Inflammatory macrophage treated with lipopolysaccharide for 1 hour (primary cell): ENCODE measurements around the gene STRN4.
"Not testable (repeated sequence)": the region's sequence is repeated elsewhere in the genome, so short reads cannot be mapped to it uniquely, and the experiment has no call there.

Experiments used
- DNase-seq, 2 donors: peaks; one replicate each; pipeline ENCODE4 v3.0.0-alpha.2; 2020 to 2022

The STRN4 gene

DNA sequence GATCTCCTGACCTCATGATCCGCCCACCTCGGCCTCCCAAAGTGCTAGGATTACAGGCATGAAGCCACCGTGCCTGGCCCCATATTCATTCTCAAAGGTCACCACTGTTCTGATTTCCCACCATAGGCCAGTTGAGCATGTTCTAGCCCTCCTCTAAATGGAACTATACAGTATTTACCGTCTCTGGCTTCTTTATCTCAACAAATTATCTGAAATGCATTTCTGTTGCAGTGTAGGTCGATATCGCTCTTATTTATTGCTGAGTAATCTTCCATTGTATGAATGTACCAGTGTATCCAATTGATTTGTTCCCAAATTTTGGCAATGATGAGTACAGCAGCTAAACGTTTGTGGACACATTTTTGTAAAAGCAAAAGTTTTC is 26.8 kb upstream of the STRN4 start:
- no peak for DNase-seq

DNA sequence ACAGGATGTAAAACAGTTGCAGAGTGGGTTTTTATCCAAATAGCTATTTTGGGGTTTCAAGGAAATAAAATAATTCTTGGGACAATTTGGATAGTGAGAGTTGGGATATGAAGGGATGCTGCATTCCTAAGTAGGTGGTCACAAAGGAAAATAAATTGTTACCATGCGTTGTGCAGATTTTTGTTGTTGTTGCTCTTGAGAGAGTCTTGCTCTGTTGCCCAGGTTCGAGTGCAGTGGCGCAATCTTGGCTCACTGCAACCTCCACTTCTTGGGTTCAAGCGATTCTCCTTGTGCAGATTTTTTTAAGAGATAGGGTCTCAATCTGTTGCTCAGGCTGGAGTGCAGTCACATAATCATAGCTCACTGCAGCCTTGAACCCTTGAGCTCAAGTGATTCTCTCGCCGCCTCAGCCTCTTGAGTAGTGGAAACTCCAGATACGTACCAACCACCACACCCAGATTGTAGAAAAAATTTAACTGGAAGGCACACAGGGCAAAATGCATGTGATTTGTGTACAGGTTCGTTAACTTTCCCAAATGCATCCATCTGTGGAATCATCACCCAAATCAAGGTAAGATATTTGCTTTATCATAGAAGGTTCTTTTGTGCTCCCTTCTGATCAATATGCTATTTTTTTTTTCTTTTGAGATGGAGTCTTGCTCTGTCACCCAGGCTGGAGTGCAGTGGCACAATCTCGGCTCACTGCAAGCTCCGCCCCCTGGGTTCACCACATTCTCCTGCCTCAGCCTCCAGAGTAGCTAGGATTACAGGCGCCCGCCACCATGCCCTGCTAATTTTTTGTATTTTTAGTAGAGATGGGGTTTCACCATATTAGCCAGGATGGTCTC is 26.1 kb upstream of the STRN4 start:
- no peak for DNase-seq

DNA sequence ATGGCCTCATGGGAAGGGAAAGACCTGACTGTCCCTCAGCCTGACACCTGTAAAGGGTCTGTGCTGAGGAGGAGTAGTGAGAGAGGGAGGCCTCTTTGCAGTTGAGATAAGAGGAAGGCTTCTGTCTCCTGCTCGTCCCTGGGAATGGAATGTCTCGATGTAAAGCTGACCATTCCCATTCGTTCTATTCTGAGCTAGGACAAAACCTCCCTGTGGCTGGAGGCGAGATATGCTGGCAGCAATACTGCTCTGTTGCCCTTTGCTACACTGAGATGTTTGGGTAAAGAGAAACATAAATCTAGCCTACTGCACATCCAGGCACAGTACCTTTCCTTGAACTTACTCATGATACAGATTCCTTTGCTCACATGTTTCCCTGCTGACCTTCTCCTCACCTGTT is 22.5 kb upstream of the STRN4 start:
- not testable (repeated sequence) for DNase-seq

DNA sequence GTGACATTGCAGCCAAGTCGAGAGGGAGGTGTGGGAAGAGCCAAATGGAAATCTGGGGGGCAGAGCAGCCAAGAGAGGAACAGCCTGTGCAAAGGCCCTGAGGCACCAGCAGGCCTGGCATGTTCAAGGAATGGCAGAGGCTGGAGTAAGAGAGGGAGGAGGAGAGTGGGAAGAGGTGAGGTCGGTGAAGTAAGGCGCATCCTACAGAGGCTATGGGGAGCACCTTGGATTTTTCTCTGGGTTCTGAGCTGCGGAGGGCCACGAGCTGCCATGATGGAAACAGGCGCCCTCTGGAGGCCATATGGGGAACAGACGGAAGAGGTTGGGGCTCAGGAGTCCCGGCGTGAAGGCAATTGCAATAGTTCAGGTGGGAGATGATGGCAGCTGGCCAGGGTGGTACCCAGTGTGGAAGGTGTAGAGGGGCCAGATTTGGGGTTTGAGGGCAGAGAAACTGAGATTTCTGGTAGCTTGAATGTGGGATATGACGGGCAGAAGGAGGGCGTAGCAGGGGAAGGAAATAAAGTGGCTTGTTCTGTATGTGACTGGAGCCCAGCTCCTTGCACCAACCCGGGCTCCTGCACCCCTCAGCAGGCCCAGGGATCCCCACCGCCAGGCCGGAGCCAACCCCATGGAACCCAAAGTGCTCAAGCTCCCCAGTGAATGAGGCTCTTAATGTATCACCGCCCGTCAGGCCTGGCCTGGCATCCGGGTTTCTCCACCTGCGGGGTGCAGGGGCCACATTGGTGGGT is 20.5 kb upstream of the STRN4 start:
- DNase-seq: peak in 1 of 2 donors; percentile 71

DNA sequence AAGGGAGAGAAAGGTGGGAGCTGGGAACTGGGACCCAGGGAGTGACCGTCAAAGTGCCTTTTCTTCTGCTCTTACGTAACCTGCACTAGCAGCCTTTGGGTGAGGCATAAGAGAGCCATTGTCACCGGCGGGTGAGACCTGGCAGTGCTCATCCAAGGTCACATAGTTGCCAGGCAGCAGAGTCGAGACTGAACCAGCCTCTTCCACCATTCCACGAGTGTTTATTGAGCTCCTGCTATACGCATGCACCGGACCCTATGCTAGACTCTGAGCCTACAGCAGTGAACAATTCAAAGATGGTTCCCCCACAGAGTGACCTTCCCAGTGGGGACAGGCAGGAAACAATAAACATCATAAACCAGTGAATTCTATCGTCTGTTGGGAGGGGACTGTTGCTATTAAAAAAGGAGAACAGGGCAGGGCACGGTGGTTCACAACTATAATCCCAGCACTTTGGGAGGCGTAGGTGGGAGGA is 18.6 kb upstream of the STRN4 start:
- DNase-seq: no peak

DNA sequence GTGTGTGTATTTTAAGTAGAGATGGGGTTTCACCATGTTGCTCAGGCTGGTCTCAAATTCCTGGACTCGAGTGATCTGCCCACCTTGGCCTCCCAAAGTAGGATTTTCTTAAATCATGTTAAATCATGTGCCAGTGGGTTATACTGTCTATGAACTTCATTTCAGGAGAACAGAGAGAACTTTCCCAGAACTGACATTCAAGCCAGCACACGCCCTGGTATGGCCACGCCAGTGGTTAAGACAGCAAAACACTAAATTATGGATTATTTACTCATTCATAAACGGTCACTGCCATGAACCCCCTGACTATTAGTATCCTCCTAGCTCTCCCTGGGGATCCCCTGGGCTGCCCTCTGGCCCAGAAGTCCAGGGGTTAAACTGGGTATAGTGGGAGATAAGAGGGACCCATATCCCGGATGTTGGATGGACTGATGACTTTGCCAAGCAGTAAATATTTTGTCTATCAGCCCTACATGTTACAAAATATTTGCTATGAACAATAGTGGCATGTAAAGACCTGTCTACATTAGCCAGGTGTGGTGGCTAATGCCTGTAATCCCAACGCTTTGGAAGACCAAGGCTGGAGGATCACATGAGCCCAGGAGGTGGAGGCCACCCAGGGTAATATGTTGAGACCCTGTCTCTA is 16.1 kb upstream of the STRN4 start:
- no peak for DNase-seq

DNA sequence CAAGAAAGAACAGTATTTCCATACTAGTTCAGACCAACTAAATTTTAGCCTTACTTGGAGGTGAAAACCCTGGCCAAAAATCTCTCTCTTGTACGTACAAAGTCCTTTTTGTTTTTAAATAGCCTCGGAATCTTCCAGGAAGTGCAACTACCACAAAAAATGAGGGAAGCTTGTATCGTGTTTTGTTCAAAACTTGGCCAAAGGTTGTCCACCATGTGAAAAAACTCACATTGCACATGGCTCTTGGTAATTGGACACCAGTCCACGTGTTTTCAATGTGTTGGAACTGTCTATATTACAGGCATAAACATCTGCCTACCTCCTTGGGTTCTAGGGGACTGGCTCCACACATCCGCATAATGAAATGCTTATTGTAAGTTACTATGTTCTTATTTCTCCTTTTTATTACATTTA is 15.2 kb upstream of the STRN4 start:
- DNase-seq: no peak

DNA sequence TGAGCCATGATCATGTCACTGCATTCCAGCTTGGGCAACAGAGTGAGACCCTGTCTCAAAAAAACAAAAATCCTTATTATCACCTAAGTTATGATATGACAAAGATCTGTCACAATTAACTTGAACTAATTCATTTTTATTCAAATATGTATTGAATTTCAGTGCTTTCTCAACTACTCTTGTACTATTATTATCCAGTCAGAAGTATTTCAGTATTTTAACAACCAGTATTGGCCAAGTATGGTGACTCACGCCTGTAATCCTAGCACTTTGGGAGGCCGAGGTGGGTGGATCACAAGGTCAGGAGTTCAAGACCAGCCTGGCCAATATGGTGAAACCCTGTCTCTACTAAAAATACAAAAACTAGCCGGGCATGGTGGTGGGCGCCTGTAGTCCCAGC is 14.6 kb upstream of the STRN4 start:
- DNase-seq: peak; percentile 30 to 42

DNA sequence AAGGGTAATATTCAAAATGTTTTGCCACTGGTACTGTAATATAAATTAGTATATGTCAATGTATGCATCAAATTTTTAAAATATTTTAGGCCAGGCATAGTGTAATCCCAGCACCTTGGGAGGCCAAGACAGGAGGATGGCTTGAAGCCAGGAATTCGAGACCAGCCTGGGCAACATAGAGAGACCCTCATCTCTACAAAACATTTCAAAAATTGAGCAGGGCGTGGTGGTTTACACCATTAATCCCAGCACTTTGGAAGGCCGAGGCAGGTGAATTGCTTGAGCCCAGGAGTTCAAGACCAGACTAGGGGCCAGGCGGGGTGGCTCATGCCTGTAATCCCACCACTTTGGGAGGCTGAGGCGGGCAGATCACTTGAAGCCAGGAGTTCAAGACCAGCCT is 14.1 kb upstream of the STRN4 start:
- DNase-seq: no peak

DNA sequence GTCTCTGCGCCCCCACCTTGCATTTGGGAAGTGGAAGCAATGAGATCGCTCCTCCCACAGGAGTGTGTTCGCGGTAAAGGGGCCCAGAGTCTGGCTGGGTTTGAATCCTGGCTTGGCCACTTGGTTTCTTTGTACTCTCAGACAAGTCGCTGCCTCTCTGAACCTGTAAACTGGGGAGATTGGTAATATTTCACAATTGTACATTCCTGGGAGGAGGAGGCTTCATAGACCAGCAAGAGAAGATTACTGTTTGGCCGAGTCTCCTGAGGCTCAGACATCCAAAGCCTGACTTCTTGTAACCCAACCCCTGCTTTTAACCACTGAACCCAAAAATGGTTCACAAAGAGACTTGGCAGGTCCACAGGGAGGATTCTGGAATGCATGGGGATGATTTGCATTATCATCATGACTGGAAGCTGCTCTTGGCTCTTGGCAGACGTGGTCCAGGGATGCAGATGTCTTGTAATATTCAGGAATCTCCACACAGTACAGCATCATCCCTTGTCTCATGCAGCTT is 13.6 kb upstream of the STRN4 start:
- DNase-seq: no peak

DNA sequence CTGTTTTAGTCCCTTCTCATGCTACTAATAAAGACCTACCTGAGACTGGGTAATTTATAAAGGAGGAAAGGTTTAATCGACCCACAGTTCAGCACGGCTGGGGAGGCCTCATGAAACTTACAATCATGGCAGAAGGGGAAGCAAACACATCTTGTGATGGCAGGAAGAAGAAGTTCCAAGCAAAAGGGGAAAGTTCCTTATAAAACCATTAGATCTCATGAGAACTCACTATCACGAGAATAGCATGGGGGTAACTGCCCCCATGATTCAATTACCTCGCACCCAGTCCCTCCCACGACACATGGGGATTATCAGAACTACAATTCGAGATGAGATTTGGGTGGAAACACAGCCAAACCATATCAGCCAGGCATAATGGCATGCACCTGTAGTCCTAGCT is 13.0 kb upstream of the STRN4 start:
- DNase-seq: peak; percentile 20 to 75

DNA sequence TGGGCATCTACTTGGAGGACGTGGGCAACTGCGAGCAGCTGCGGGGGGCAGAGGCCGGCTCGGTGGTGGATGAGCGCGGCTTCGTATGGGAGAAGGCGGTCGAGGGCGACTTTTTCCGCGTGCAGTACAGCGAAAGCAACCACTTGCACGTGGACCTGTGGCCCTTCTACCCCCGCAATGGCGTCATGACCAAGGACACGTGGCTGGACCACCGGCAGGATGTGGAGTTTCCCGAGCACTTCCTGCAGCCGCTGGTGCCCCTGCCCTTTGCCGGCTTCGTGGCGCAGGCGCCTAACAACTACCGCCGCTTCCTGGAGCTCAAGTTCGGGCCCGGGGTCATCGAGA is 10.3 kb upstream of the STRN4 start:
- DNase-seq: no peak

DNA sequence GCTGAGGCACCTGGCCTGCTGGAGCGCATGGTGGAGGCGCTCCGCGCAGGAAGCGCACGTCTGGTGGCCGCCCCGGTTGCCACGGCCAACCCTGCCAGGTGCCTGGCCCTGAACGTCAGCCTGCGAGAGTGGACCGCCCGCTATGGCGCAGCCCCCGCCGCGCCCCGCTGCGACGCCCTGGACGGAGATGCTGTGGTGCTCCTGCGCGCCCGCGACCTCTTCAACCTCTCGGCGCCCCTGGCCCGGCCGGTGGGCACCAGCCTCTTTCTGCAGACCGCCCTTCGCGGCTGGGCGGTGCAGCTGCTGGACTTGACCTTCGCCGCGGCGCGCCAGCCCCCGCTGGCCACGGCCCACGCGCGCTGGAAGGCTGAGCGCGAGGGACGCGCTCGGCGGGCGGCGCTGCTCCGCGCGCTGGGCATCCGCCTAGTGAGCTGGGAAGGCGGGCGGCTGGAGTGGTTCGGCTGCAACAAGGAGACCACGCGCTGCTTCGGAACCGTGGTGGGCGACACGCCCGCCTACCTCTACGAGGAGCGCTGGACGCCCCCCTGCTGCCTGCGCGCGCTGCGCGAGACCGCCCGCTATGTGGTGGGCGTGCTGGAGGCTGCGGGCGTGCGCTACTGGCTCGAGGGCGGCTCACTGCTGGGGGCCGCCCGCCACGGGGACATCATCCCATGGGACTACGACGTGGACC is 9.7 kb upstream of the STRN4 start:
- DNase-seq: no peak

DNA sequence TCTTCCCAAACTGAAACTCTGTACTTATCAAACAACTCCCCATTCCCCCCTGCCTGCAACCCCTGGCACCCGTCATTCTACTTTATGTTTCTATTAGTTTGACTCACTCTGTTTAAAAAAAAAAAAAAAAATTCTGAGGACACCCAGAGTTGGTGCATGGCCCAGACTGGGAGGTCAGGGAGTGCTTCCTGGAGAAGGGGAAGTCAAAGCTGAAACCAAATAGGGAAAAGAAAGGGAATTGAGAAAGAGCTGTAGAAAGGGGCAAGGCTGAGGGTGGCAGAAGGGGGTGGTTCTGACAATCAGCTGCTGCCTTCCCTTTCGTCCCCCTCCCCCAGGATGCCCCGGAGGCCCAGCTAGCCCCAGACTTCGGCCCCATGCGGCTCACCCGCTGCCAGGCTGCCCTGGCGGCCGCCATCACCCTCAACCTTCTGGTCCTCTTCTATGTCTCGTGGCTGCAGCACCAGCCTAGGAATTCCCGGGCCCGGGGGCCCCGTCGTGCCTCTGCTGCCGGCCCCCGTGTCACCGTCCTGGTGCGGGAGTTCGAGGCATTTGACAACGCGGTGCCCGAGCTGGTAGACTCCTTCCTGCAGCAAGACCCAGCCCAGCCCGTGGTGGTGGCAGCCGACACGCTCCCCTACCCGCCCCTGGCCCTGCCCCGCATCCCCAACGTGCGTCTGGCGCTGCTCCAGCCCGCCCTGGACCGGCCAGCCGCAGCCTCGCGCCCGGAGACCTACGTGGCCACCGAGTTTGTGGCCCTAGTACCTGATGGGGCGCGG is 9.0 kb upstream of the STRN4 start:
- DNase-seq: peak; percentile 74 to 86

DNA sequence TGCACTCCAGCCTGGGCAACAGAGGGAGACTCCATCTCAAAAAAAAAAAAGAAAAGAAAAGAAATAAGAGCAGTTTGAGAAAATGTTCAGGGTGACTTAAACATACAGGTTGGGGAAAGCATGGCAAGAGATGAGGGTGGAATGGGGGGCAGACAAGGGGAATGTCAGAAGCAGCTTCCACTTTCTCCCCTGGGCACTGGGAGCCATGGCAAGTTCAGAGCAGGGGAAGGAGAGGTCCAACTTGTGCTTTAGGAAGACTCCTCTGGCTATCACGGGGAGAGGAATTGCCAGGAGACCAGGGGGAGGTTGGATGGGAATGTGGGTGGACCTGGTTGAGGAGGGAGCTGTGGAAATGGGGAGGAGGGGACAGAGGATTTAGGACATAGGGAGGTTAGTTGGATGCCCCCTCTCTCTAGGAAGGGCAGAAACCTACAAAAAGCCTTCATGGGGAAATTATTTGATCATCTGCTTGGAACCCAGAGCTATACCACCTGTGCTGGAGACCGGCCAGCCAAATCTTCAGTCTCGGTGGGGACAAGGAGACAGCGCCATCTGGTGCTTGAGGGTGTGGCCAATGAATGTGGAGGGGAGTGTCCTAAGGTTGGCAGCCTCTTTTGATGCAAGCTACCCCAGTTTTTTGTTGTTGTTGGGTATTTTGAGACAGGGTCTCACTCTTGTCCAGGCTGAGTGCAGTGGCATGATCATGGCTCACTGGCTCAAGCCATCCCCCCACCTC is 7.3 kb upstream of the STRN4 start:
- peak in 1 of 2 donors; percentile 68 for DNase-seq

DNA sequence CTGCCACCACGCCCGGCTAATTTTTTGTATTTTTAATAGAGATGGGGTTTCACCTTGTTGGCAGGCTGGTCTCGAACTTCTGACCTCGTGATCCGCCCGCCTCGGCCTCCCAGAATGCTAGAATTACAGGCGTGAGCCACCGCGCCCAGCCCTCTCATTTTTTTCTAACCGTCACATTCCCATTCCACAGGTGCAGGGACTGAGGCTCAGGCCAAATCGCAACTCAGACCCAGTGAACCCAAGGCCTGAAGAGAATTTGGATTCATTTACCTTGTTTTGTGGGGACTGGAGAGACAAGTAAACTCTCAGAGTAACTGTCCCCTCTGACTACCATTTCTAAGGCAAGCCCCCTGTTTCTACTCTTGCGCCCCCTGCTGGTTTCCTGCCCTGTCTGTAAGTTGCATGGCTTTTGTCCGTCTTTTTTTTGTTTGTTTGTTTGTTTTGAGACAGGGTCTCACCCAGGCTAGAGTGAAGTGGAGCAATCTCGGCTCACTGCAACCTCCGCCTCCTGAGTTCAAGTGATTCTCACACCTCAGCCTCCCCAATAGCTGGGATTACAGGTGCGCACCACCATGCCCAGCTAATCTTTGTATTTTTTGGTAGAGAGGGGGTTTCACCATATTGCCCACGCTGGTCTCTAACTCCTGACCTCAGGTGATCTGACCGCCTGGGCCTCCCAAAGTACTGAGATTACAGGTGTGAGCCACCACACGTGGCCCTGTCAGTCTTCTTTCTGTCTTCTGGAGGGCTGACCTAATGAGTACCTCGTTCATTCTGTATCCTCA is 2.3 kb upstream of the STRN4 start:
- DNase-seq: peak in 1 of 2 donors; percentile 94

DNA sequence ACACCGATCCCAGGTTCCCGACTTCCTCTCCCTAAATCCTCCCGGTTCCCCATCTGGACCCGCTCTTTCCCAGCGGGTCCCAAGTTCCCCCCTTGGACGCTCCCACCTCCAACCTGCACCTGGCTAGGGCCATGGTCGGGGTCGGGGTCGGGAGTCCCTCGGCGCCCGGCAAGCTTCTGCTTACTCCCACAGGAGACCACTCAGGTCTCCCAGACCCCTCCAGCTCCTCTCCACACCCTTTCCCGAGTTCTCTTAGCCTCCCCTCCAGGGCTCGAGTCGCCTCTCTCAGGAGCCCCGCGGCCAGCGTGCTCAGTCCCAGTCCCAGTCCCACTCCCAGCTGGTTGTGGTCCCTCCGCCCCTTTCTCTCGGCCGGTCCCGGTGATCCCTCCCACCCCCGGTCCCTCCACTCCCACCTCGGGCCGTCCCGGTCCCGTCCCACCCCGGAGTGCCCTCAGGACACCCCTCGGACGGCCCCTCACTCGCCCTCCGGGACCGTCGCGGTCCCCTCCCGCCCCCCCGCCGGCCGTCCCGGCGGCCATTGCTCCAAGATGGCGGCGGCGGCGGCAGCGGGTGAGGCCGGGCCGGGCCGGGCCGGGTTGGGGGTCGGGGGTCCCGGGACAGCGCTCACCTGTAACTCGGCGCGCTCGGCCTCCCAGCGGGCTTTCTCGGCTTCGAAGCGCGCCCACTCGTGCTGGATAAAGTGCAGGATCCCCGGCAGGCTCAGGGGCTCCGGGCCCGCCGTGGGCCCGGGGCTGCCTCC is 549 bp downstream of the STRN4 start, which contains the start of gene FKRP:
Gene FKRP (plus strand): TSS at position 537 of the 760 bp plus-strand sequence. CDS start 9,394 bp downstream, outside the sequence.
- no peak for DNase-seq

DNA sequence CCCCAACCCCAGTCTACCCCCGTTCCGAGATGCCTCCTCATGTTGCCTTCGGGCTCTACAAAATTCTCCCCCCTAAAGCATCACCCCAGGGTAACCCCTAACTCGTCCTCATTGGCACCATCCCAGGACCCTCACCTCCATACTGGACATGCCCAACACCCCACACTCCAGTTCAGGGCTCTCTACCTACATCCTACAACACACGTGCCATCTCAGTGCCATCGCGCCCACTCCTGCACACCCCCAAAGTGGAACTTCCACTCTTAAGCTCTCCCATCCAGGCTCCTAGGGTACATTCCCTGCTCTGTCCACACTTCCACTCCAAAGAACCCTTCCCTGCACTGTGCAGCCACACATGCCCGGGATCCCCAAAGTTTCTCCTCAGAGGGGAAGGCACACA is 1.2 kb downstream of the STRN4 start:
- DNase-seq: peak in 1 of 2 donors; percentile 23

DNA sequence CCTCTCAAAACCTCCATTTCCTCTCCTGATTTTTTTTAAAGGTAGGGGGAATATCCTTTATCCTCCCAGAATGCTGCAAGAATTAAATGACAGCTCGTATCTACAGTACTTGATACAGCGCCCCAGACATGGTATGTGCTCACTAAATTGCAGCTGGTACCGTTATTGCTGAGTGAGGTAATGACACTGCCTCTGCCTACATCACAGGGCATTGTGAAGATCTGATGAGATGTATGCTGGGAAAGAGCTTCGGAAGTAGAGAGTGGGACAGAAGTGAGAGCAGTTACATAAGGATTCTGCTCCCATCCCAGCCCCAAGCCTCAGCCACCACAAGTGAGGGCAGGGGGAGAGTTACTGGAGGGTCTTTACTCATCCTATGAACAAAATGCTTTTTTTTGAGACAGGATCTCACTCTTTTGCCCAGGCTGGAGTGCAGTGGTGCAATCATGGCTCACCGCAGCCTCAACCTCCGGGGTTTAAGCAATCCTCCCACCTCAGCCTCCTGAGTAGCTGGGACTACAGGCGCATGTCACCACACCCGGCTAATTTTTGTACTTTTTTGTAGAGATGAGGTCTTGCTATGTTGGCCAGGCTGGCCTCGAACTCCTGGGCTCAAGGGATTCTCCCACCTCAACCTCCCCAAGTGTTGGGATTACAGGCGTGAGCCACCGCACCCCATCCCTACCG is 2.1 kb downstream of the STRN4 start:
- peak in 1 of 2 donors; percentile 15 for DNase-seq
